ENCODE measurements around the gene MIEF2.

The MIEF2 gene

DNA sequence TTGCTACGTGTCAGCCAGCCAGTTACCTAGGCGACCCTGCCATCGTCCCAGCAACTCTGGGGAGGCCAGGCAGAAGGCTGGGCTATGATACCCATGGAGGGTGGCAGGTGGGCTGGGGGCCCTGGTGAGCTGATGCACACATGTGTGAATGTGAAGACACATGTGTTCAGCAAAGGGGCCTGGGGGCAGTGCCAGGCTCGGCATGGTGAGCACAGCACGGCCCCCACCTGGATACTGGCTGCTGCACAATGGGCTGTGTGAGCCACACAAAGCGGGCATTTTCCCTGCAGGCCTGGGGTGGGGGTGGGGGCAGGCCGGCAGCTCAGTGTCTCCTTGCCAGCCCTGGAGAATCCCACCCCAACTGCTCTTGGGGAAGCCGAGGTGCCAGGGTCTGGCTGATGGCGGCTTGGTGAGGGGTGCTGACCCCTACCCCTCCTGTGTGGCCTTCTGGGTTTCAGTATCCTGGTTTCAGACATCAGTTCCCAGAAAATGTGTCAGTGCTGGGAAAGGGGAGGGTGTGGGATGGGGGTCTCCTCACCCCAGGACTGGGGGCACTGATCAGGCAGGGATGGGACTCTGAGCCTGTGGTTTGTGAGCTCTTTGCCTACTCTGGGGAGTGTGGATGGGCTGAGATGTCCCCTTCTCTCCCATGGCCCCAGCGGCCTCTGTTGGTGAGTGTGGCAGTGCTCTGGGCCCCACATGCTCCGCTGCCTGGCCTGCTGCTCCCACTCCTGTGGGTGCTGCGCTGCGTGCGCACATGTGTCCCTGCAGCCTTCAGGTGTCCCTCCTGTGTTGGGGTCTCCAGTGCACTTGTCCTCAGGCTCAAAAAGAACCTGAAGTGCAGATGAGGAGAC, 29.9 kb upstream of the MIEF2 start:
- Mint-ChIP-seq H3K4me3 (no peak overlapping the region), H3K4me1 (peaks cover 29% of the 10 kb centered on the region), H3K9me3 (no peaks in the 10 kb centered on the region), H3K36me3 (no peaks in the 10 kb centered on the region), H3K27me3 (no peaks in the 10 kb centered on the region), H3K27ac (no peak overlapping the region)

DNA sequence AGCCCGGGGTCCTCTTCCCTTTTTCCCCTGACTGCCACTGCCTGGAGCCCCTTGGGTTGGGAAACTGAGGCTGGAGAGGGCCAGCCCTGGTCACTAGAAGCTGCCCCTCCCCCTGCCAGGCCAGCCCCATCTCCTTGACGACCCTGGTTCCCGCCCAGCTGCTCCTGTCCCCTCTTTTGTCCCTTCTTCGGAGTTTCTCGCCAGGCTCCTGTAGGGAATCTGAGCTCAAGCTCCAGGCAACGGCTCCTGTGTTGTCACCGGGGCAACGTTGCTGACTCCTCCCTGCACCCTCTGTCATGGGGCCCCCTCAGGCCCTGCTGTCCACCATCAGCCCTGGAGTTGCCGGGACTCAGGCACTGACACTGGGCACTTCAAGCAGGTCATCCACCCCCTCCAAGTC, 29.3 kb upstream of the MIEF2 start:
- peaks cover 25% of the 10 kb centered on the region for H3K4me1 Mint-ChIP-seq
- no peaks in the 10 kb centered on the region for H3K27me3 Mint-ChIP-seq
- H3K27ac Mint-ChIP-seq = no peak overlapping the region

DNA sequence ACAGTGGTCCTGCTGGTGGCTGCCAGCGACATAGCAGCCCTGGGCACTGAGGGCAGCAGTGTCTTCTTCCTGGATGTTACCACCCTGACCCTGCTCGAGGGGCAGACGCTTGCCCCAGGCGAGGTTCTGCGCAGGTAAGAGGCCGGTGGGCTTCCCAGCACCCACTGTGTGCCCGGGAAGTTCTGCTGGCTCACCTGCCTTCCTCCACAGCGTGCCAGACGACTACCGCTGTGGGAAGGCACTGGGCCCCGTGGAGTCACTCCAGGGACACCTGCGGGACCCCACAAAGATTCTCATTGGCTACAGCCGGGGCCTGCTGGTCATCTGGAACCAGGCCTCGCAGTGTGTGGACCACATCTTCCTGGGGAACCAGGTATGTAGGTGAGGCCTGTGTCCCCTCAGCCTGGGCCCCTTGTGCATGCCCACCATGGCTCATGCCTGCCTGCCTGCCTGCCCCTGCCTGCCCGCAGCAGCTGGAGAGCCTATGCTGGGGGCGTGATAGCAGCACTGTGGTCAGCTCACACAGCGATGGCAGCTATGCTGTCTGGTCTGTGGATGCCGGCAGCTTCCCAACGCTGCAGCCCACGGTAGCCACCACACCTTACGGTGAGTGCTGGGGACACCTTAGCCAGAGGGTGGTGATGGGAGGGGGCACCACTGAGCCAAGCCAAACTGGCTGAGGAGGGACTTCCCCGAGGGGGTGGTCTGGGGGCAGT, 26.5 kb upstream of the MIEF2 start:
- H3K27ac Mint-ChIP-seq = no peak overlapping the region
- H3K4me1 Mint-ChIP-seq = peaks cover 2% of the 10 kb centered on the region
- no peaks in the 10 kb centered on the region for H3K36me3 Mint-ChIP-seq

More for the DNA sequence above, 29.3 kb upstream of the MIEF2 start:
- H3K4me3 Mint-ChIP-seq = no peak overlapping the region
- no peaks in the 10 kb centered on the region for H3K9me3 Mint-ChIP-seq
- no peaks in the 10 kb centered on the region for H3K36me3 Mint-ChIP-seq

DNA sequence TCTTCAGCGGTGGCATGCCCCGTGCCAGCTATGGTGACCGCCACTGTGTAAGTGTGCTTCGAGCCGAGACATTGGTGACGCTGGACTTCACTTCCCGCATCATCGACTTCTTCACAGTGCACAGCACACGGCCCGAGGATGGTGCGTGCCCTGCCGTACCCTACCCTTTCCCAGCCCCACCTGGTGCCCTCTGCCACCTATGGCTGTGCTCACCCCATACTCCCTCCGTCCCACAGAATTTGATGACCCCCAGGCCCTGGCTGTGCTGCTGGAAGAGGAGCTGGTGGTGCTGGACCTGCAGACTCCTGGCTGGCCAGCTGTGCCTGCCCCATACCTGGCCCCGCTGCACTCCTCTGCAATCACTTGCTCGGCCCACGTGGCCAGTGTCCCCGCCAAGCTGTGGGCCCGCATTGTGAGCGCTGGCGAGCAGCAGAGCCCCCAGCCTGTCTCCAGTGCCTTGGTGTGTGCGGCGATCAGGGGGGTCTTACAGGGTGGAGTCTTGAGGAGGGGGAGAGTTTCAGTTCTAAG, 25.5 kb upstream of the MIEF2 start:
- no peaks in the 10 kb centered on the region for H3K4me1 Mint-ChIP-seq
- no peak overlapping the region for H3K27ac Mint-ChIP-seq
- no peaks in the 10 kb centered on the region for H3K27me3 Mint-ChIP-seq
- no peak overlapping the region for H3K4me3 Mint-ChIP-seq
- H3K36me3 Mint-ChIP-seq = no peaks in the 10 kb centered on the region
- H3K9me3 Mint-ChIP-seq = no peaks in the 10 kb centered on the region

More for the DNA sequence above, 26.5 kb upstream of the MIEF2 start:
- Mint-ChIP-seq H3K27me3 (no peaks in the 10 kb centered on the region), H3K9me3 (no peaks in the 10 kb centered on the region), H3K4me3 (no peak overlapping the region)

DNA sequence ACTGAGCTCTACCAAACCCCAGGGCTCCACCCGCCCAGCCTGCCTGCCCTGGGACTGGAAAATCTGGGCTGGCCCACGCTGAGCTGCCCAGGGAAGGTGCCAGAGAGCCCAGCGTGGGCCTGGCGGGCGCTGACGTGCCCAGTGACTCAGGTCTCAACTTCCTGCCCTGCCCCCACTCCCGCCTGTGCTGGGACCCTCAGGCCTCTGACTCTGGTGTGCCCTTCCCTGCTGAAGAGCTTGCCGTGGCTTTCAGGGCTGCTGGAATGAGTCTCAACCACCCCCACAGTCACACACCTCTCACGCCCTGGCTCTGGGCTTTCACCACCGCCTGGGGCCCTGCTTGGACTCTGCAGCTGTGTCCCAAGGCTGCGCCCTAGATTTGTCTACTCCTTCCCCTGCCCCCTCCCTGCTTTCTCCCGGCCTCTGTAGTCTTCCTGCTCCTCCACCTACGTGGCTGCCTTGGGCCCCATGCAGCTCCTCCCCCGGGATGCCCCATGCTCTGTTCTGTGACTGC, 24.7 kb upstream of the MIEF2 start:
- Mint-ChIP-seq H3K4me1 (no peaks in the 10 kb centered on the region), H3K36me3 (no peaks in the 10 kb centered on the region), H3K27me3 (no peaks in the 10 kb centered on the region), H3K4me3 (no peak overlapping the region), H3K27ac (no peak overlapping the region), H3K9me3 (no peaks in the 10 kb centered on the region)

DNA sequence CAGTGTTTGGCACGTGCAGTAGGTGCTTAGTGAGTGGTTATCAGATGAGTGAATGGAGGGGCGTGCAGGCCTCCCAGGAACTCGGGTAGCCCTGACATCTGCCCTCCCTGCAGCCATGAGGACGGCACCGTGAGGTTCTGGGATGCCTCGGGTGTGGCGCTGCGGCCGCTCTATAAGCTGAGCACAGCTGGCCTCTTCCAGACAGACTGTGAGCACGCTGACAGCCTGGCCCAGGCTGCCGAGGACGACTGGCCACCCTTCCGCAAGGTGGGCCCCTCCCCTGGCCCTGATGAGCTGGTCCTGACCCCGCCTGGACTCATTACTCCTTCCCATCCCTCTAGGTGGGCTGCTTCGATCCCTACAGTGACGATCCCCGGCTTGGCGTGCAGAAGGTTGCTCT, 24.0 kb upstream of the MIEF2 start:
- H3K27me3 Mint-ChIP-seq = no peaks in the 10 kb centered on the region
- H3K9me3 Mint-ChIP-seq = no peaks in the 10 kb centered on the region
- H3K36me3 Mint-ChIP-seq = no peaks in the 10 kb centered on the region
- no peaks in the 10 kb centered on the region for H3K4me1 Mint-ChIP-seq
- H3K4me3 Mint-ChIP-seq = no peak overlapping the region
- no peak overlapping the region for H3K27ac Mint-ChIP-seq

DNA sequence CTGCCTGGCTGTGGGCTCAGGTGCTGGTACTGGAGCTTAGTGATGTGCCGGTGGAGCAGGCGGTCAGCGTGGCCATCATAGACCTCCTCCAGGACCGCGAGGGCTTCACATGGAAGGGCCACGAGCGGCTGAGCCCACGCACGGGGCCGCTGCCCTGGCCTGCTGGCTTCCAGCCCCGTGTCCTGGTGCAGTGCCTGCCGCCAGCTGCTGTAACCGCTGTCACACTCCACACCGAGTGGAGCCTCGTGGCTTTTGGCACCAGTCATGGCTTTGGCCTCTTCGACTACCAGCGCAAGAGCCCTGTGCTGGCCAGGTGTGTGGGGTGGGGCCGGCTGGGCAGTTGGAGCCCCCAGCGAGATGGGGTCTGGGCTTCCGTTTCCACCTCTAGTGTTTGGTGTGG, 23.0 kb upstream of the MIEF2 start:
- H3K36me3 Mint-ChIP-seq = no peaks in the 10 kb centered on the region

DNA sequence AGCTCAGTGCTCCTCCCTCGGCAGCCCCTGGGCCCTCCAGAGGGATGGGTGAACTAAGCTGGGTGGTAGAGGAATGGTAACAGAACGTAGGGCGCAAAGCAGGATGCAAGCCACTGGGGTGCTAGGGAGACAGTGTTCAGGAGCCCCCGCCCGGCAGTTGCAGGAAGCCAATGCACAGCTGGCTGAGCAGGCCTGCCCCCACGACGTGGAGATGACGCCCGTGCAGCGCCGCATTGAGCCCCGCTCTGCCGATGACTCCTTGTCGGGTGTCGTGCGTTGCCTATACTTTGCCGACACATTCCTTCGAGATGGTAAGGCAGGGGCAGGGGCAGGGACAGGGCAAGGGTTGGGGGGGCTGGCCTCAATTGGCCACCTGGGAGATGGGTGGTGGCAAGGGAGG, 22.2 kb upstream of the MIEF2 start:
- Mint-ChIP-seq H3K27me3 (no peaks in the 10 kb centered on the region), H3K36me3 (no peaks in the 10 kb centered on the region), H3K4me3 (no peak overlapping the region), H3K9me3 (no peaks in the 10 kb centered on the region), H3K27ac (no peak overlapping the region), H3K4me1 (no peaks in the 10 kb centered on the region)

More for the DNA sequence above, 23.0 kb upstream of the MIEF2 start:
- H3K9me3 Mint-ChIP-seq = no peaks in the 10 kb centered on the region
- no peaks in the 10 kb centered on the region for H3K27me3 Mint-ChIP-seq
- no peak overlapping the region for H3K27ac Mint-ChIP-seq
- H3K4me1 Mint-ChIP-seq = no peaks in the 10 kb centered on the region
- no peak overlapping the region for H3K4me3 Mint-ChIP-seq

DNA sequence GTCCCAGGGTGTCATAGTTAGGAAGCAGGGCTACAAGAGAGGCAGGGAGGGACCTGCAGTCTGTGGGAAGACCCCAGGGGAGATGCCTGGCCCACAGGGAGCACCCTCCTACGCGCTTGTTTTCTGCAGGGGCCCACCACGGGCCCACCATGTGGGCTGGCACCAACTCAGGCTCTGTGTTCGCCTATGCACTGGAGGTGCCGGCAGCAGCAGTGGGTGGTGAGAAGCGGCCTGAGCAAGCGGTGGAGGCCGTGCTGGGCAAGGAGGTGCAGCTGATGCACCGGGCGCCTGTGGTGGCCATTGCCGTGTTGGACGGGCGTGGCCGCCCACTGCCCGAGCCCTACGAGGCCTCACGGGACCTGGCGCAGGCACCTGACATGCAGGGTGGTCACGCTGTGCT, 20.0 kb upstream of the MIEF2 start:
- no peak overlapping the region for H3K4me3 Mint-ChIP-seq
- no peak overlapping the region for H3K27ac Mint-ChIP-seq
- no peaks in the 10 kb centered on the region for H3K9me3 Mint-ChIP-seq
- no peaks in the 10 kb centered on the region for H3K4me1 Mint-ChIP-seq
- peaks cover 1% of the 10 kb centered on the region for H3K36me3 Mint-ChIP-seq
- no peaks in the 10 kb centered on the region for H3K27me3 Mint-ChIP-seq

DNA sequence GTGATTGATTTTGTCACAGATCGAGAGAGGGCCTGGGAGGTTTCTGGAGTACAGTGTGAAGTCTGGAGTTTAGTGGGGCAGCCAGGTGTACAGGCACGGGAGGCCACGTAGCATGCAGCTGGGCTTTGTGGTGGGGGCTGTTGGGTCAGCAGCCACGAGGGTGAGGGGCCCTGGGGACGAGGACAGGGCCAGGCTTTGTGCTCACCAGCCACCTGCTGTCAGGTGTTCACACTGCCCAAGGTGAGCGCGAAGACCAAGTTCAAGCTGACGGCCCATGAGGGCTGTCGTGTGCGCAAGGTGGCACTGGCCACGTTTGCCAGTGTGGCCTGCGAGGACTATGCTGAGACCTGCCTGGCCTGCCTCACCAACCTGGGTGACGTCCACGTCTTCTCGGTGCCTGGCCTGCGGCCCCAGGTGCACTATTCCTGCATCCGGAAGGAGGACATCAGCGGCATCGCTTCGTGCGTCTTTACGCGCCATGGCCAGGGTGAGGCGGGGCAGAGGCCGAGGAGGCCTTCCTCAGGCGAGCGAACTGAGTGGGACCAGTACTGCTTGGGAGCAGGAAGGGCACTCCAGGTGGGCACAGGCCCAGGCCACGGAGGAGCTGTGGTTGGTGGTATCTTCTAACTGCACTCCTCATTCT, 19.1 kb upstream of the MIEF2 start:
- no peaks in the 10 kb centered on the region for H3K27me3 Mint-ChIP-seq
- H3K36me3 Mint-ChIP-seq = peaks cover 2% of the 10 kb centered on the region
- no peak overlapping the region for H3K27ac Mint-ChIP-seq
- H3K4me1 Mint-ChIP-seq = no peaks in the 10 kb centered on the region
- H3K9me3 Mint-ChIP-seq = no peaks in the 10 kb centered on the region
- H3K4me3 Mint-ChIP-seq = no peak overlapping the region

DNA sequence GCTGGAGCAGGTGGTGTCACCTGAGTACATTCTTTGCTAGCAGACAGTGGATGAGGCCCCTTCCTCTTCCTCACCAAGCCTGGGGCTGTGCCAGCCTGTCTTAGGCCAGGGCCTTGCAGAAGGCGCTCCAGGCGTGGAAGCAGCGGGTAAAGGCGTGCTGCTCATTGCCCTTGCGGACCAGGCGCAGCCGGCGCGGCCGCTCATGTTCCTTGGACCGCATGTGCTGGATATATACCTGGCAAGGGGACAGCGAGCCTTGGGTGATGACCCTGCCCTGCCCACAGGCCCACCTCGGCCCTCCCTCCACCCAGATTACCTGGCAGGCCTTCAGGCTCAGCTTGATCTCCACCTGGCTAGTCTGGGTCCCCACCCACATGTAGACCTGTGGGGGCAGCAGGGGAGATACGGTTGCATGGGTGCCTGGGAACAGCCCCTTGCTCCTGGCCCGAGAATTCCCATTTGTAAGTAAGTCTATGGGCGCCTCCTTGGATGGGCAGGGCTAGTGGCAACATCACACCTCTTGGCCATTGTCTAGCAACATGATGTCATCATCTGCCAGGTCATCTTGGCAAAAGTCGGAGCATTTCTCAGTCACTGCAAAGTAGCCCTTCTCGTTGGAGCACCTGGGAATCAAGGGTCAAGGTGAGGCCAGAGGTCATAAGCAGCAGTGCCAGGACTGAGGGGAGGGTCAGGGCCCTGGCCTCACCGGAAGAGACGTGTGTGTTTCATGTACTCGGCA, 15.3 kb upstream of the MIEF2 start:
- no peak overlapping the region for H3K27ac Mint-ChIP-seq
- peaks cover 4% of the 10 kb centered on the region for H3K4me1 Mint-ChIP-seq
- peaks cover 5% of the 10 kb centered on the region for H3K36me3 Mint-ChIP-seq
- no peaks in the 10 kb centered on the region for H3K9me3 Mint-ChIP-seq
- no peak overlapping the region for H3K4me3 Mint-ChIP-seq
- H3K27me3 Mint-ChIP-seq = no peaks in the 10 kb centered on the region

DNA sequence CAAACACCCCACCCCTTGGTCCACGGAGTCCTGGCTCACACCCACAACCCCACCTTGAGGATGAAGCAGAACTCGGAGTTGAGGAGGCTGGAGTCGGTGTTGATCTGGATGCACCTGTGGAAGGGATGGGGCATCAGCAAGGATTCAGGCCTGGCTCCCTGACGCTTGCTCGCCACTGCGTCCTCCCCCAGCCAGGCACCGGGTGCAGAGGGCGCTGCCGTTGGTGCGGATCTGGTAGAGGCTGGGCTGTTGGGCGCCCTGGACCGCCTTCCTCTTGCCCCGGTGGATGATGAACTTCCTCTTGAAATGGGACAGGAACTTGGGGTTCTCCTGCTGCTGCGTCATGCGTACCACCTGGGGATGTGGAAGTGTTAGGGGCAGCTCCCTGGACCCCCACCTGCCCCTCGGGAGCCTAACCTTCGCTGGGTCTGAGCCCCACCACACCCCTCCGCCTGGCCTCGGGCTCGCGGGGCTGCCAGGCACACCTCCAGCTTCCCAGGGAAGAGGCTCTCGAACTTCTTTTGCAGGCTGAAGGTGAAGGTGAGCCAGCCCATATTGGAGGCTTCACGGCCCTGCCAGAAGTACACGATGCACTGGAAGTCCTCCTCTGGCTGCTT, 14.2 kb upstream of the MIEF2 start:
- no peak overlapping the region for H3K27ac Mint-ChIP-seq
- peaks cover 5% of the 10 kb centered on the region for H3K36me3 Mint-ChIP-seq
- H3K4me1 Mint-ChIP-seq = peaks cover 4% of the 10 kb centered on the region
- no peaks in the 10 kb centered on the region for H3K9me3 Mint-ChIP-seq
- H3K27me3 Mint-ChIP-seq = no peaks in the 10 kb centered on the region
- H3K4me3 Mint-ChIP-seq = no peak overlapping the region

DNA sequence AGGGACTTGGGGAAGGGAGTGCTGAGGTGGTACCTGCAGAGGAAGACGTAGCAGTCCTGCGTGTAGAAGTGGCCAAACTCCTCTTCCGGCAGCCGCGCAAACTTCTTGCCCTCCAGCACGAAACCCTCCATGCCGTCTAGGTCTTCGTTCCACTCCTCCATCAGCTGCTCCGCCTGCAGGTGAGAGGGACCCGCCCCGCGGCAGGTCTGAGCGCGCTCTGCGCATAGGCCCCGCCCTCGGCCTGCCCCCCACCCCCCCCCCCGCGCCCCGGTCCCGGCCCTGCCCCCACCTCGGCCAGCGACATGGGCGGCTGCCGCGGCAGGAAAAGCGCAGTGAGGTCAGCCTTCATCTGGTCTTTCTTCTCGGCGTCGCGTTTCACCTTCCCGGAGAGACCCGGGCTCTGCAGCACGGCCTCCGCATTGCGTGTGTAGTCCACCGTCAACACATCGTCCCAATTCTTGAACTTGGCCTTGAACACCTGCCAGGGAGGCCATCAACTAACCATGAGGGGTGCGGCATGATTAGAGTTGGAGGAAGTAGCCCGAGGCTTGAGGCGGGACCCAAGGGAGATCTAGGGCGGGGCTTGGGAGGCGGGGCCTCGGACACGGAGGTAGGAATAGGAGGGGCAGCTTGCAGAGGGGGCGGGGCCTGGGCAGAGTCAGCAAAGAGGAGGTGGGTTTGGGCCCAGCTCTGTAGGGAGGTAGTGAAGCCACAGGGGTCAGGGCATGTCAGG, 13.4 kb upstream of the MIEF2 start:
- Mint-ChIP-seq H3K4me3 (no peak overlapping the region), H3K4me1 (peaks cover 4% of the 10 kb centered on the region), H3K36me3 (peaks cover 5% of the 10 kb centered on the region), H3K27ac (no peak overlapping the region), H3K27me3 (no peaks in the 10 kb centered on the region), H3K9me3 (no peaks in the 10 kb centered on the region)

DNA sequence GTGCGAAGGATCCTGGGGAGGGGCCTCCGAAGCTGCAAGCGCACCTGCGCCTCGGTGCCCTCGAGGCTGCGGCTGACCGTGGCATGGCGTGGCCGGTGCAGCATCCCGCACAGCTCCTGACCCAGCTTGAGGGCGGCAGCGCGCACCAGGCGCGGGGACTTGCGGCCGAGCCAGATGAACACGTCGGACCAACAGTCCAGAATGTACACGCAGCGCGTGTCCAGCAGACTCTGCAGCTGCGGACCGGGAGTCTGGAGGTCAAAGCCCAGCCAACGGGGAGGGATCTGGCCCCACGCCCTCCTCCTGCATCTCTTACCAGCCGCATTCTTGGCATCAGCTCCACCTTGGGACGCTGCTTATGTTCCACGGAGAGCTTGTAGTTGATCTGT, 12.9 kb upstream of the MIEF2 start:
- Mint-ChIP-seq H3K27ac (no peak overlapping the region), H3K27me3 (no peaks in the 10 kb centered on the region), H3K9me3 (no peaks in the 10 kb centered on the region), H3K4me1 (peaks cover 4% of the 10 kb centered on the region), H3K4me3 (no peak overlapping the region), H3K36me3 (peaks cover 5% of the 10 kb centered on the region)
